HG02642 (cell line): ENCODE results near the gene CARD10.

Experiments
- ATAC-seq: cut with Tn5 transposase; IDR thresholded peaks from one replicate; pipeline ENCODE4 v1.9.1; 2021; ENCODE audit warnings: mild to moderate bottlenecking; ENCODE audit not compliant: unreplicated experiment, poor library complexity

Gene CARD10

DNA sequence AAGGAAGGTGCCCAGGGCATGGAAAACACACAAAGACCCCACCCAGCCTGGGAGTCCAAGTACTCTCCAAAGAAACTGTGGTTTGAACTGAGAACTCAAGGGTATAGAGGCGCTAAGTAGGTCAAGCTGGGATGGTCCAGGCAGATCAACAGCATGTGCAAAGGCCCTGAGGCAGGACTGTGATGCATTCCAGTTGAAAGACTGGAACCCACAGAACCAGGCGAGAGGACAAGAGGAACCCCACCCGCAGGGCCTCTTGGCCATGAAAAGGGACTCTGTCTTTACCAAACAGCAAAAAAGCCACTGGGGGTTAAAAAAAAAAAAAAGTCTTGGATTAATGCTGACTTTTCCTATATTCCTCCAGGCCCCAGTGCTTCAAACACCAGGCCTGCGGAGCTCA is 14.3 kb downstream of the CARD10 start:
- ATAC-seq, result no peak

DNA sequence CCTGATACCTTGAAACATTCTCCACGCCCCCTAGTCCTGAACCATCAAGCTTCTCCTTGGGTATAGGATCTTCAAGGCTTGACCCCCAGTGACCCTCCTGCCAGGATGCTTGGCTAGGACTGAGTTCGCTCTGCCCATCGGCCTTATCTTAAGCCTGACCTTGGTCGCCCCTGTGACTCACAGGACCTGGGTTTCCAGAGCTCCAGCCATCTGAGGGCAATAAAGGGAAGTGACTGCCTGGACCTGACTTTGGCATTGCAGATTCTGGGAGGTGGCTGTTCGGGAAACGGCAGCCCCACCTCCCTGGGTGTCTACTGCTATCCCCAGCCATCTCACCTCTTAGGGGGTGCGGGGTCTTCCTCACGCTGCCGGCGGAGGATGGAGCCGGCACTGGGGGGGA is 15.4 kb downstream of the CARD10 start:
- no peak for ATAC-seq

DNA sequence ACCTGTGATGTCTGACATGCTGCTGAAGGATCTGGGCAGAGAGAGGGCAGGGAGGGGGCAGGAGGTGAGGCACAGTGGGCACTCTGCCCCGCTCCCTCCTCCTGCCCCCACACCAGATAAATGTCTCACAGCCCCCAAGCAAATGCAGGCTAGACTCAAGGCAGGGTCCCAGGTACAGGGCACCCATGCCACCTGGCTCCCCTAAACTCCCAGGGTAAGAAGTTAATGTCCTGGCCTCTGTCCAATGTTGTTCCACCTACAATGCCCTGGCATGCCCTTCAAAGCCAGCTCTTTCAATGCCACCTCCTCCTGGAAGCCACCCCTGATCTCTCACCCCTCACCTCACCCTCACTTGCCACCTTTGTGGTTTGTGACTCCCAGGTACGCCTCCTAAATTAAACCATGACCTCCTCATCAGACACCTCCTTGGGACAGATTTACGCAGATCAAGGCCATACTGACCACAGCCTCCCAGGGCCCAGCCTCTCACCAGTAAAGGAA is 16.0 kb downstream of the CARD10 start:
- no peak for ATAC-seq

DNA sequence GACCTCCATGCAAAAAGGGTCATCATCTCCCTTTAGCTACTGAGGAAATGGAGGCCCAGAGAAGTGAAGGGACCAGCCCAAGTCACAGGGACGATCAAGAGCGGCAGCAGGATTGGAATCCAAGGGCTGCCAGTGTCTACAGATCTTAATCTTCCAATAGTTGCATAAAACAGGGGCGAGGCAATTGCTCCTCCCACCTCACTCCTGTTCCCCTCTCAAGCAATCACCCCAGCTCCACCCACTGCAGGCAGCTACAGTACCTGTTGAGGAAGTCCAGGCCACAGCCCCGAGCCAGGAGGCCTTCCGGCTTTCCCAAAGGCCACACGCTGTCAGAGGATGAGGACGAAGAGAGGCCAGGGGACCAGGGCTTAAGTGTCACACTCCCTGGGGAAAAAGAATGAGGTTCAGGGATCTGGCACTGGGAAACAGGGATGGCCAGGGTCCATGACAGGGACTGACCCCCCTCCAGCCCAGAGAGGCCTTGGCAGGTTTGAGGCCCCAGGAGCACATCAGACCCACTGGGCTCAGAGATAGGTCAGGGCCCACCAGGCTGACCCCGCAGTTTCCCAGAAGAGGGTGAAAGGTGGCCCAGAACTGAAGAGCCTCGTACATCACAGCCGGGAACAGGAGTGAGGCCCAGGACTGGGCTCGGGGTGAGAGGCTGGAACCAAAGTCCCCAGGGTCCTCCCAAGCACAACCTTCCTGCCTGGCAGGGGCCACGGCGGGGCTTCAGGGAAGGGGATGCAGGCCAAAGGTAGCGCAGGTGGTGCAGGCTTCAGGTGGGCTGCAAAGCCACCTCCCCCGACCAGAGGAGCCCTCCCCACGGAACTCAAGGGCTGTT is 16.7 kb downstream of the CARD10 start:
- ATAC-seq, result no peak

DNA sequence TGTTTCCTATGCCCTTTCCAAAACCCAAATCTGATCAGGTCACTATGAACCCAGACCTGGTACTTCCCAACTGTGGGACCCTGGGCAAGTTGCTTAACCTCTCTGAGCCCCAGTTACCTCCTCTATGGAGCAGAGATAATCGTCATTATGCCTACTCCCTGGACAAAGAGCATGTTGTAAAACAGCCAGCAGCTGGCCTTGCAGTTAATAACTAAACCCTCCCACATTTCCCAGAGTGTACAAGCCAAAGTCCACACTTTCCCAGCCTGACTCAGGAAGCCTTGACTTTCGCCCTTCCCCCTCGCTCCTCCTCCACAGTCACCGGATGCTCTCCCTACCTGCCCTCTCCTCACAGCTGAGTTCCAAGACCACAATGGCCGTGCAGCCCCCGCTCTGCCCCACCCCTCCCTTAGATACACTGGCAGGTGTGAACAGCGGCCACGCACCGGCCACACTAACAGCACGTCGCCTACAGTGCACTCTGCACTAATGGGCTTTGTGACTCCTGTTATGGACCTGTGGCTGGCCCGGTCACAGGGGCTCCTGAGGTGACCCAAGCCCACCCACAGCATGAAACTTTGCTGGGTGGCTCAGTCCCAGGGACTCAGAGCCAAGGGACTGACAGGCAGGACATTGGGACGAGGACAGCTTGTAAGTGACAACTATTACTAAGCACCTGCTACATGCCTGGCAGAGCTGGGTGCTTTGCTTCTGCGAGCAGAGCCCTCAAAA is 17.4 kb downstream of the CARD10 start:
- ATAC-seq, result no peak

DNA sequence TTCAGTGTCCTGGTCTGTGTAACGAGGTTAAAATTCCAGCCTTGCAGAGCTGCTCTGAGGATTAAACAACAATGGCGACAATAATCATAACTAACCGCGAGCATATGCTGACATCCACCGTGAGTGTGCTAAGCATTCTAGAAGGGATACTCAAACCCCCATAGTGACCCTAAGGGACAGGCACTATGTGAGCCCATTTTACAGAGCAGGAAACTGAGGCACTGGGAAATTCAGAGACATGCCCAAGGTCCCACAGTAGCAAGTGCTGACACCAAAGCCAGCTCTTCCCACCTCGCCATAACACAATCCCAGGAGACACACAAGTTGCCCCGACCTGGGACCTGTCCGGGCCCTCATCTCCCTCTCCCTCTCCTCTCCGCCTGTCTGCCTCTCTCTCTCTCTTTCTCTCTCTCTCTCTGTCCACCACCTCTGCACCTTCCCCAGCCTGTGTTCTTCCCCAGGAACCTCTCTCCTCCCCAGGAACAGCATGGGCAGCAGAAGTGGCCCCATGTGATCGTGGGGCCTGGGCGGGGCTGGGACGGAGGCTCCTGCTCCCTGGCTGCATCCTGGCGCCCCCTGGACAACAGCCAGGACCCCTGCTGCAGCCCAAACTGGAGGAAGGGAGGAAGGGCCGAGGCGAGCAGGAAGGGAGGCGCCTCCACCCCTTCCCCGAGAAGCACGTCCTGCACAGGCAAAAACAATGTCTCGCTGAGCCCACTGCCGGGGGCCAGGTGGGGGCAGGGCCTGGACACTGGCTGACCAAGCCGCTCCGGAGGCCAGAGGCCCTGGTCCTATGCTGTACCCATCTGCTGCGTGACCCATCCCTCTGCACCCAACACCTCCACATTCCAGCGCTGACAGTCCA is 18.2 kb downstream of the CARD10 start:
- ATAC-seq, result no peak

DNA sequence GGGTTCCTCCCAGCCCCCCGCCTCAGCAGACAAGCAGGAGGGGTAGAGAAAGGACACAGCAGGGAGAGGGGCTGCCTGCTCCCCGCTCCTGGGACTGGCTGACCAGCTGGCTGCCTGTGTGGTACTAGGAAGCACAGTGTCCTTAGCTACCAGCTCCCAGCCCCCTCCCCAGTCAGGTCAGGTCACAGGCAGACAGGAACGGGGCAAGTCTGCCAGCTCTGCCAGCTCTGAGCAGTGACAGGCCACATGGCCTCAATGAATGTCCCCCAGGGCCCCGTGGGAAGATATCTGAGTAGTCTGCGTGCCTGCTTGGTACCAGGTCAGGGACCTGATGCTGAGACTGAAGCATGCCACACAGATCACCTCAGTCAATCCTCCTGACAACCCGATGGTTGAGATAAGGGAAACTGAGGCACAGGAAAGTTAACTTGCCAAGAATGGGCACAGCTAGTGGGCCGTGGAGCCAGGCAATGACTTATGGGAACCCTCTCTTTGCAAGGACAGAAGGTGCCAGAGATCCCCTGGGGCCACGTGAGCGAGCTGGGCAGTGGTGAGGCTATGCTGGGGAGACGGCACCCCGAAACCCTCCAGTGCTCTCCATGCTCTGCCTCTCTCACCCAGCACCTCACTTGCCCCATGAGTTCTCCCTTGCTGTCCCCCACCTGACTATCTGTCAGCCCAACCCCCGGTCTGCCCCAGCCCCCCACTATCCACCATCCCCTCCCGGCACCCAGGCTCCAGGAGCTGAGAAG is 19.2 kb downstream of the CARD10 start:
- ATAC-seq, result no peak

DNA sequence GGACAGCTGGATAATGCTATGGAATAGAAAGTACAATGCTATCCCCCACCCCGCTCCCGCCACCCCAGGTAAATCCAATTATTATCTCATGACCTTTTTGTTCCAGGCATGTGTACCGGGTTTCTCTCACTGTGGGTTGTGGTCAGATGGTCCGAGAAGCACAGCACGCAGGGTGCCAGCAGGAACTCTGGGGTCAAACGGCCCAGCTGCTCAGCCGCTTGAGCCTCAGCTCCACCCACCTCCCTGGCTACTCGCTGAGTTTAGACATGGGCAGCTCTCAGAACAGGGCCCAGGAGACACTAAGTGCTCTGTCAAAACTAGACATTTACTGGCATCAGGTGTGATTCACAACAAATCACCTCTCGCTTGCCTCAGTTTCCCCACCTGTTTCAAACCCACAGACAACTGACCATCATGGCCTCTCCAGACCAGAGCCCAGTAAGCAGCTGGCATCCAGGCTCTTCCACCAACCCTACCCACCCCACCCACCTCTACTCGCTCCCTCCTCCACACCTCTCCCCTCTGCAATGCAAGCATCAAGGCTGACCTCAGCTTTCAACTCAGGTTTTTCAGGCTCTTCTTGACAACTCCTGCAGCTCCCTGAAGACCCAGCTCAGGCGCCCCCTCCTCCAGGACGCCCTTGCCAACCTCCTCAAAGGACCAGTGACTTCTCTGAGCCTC is 20.0 kb downstream of the CARD10 start:
- no peak for ATAC-seq

DNA sequence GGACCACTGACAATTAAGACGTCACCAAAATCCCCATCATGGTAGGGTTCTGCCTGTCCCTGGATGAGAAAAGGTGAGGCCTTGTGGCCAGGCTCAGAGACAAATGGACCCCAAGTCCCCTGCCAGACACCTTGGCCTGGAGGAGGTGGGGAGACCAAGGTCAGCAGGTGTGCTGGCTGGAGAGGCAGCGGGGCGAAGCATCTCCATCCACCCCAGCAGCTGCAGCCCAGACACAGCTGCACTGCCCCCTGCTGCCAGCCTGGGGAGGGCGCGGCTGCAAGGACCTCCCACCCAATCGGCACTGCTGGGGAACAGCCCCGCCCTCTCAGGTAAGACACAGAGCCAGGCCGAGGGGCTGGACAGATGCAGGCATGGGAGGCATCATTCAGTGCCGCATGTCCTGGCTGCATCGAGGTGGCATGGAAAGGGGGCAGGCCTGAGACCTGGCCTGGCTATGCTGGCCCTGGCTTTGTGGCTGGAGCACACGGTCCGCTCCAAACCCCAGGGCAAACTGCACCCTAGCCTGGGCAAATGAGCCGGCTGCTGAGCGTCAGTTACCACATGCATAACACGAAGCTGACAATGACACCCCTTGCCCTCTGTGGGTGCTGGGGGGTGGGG is 20.8 kb downstream of the CARD10 start:
- no peak for ATAC-seq

DNA sequence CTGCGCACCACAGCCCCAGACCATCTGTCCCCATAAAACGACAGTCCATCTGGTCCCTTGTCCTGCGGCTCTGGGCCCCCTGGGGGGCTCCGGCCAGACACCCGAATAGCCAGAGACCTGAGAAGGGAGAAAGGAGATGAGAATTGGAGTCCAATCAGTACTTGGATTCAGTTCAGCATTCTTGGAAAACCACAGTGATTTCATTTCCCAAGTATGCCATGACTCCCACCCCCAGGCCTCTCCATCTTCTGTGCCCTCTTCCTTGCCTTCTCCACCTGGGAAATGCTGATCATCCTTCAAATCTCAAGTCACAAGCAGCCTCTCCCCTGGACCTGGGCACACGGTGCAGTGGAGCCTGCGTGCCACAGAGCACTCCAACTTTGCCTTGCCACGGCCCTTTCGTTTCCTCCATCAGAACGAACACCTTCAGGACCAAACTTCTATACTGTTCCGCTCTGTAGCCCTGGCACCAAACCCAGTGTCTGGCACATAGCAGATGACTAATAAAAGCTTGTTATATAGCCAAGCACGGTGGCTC is 22.1 kb downstream of the CARD10 start:
- no peak for ATAC-seq

DNA sequence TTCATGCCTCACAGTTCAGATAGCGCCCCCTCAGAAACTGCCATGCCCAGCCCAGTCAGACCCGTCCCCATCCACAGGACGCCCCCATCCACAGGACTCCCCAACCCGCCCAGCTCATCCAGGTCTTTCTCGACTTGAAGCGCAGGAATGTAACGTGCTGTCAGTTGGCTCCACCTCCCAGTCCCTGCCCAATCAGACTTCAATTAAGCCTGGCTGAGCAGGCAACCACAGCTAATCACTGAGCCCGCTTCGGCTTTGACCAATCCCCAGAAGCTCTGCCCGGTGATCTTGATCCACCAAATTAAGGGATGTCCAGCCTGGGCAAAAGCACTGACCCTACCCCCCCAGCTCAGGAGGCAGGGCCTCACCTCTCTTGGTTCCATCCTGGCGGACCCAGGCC is 22.6 kb downstream of the CARD10 start:
- no peak for ATAC-seq

DNA sequence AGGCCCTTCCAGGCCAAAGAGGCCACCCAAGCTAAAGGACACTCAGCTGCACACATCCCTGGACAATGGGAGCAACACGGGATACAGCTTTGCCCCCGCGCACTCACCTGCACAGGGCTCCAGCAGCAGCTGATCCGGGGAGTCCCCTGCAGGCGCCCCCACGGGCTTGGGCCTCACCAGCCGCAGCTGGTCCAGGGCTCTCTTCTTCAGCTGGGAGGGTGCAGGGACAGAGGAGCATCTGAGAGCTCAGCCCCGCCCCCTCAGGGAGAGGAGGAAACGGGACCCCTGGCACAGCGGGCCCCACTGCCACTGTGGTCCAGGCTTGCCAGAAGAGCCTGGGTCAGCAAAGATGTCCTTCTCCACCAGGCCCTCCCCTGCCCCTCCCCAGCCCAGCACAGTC is 25.2 kb downstream of the CARD10 start:
- no peak for ATAC-seq

DNA sequence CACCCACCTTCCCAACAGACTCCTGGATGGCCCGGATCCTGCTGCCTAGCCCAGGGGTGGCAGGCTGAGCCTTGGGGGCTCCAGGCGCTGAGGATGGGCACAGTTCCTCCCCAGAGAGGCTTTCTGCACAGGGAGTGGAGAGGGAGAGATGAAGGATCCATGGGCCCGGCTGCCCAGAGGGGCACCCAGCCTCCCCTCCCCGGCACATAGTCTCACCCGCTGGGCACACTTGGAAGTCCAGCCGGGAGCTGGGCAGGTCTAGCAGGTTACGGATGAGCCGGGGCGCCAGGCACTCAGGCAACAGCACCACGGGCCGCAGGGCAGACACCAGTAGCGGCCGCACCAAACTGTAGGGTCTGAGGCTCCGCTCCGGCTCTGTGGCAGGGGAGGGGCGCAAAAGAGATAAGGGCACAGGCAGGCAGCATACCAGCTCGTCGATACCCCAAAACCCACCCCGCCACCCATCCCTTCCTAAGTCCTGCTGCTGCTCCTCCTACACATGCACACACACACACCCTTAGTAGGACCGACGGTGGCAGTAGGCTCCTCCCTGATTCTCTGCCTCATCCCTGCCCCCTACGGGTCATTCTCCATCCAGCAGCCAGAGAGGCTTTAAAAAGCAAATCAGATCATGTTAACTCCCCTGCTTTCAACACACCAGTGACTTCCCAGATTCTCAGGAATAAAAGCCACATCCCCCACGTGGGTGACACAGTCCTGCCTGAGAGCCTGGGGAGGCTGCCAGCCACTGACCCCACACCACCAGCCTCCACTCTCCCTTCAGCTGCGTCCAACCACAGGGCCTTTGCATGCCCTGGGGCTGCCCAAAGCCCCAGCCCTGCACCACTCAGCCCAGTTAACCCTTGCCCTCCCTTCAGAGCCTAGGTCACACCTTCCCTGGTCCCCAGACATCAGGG is 26.5 kb downstream of the CARD10 start:
- no peak for ATAC-seq

DNA sequence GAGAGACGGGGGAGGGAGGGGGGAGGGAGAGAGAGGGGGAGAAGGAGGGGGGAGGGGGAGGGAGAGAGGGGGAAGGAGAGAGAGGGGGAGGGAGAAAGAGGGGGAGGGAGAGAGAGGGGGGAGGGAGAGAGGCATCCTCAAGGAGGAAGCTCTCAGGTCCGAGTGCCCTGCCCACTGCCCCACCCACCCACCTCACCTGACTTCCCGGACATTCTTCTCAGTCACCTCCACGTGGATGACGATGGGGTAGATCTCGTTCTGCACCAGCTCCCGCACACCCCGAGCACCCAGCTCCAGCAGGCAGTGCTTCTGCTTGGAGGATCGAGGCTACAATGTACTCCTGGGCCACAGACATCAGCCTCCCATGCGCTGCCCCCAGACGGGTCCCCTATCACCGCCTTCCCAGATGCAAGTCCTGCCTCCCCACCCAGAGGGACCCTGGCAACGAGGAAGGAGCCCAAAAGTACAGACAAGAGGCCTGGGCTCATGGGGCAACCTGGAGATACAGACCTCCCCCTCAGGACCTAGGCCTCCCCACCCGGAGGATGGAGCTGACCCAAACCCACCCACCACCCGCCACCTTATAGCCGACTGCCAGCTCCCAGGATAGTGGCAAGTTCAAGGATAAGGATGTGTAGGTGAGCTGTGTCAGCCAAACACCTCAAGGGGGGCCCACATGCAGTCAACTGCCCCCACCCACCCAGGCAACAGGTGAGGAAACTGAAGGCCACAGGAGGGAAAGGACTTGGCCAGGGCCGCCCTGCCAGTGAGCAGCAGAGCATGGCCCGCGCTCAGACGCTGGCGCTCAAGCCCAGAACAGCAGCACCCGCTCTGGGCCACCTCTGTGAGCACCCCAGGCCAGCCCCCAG is 27.4 kb downstream of the CARD10 start:
- ATAC-seq, result no peak

DNA sequence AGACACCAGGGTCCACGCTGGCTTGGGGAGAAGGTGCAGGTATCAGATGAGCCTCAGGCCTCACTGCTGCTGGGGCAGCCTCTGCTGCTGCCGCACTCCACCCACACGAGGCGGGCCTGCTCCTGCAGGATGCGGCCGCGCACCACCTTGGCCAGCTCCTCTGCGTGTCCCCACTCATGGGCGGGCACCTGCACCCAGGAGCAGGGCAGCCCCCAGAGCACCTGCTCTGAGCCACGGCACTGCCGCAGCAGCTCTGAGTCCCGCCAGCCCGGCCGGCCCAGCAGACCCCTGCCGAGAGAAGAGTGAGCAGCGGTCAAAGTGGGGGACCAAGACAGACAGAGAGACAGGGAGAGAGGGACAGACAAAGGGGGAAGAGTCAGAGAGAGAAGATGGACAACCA is 28.1 kb downstream of the CARD10 start:
- no peak for ATAC-seq

DNA sequence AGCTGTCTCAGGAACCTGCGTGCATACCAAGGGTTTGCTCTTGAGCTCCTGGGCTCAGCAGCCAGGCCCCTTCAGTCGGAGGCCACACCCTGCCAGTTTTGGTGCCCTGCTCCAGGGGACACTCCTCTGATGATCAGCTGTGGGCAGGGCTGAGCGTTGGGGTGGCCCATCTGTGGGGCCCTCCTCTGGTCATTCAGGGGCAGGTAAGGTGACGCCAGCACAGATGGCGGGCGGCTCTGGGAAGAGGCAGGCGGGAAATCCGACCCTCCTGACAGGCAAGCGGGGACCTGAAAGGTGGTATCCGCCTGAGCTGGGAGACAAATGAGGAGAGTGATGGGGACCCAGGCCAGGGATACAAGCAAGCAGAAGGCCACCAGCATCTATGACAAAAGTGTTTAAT is 29.2 kb downstream of the CARD10 start:
- no peak for ATAC-seq
